ENCODE data around the gene HDAC4.

The HDAC4 gene

DNA sequence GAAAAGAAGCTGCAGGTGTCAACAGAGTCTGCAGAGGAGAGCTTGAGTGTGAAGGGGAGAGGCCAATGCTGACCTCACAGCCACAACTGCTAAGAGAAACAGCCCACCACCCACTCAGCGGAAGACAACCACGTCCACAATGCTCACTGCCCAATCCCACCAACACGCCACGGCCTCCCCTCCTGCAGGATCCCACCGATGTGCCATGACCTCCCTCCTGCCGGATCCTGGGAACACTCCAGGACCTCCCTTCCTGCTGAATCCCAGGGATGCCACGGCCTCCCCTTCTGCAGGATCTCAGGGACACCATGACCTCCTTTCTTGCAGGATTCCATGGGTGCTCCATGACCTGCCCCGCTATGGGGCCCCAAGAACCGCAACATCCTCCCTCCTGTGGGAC is 285.2 kb downstream of the HDAC4 start:
- CTCF ChIA-PET = no interaction called here
- TF ChIP-seq SP1 (IDR thresholded peaks at IDR 0.05) (no peak), CTBP1 (IDR thresholded peaks at IDR 0.05; ENCODE audit: borderline replicate concordance) (no peak), FOXM1 (IDR thresholded peaks at IDR 0.05; ENCODE audit: borderline replicate concordance) (no peak), ARNT (IDR thresholded peaks at IDR 0.05) (no peak), BHLHE40 (IDR thresholded peaks at IDR 0.05; ENCODE audit: borderline replicate concordance) (no peak), ZNF384 (IDR thresholded peaks at IDR 0.05) (no peak), NFRKB (IDR thresholded peaks at IDR 0.05) (no peak), L3MBTL2 (conservative IDR thresholded peaks at IDR 0.05) (no peak), TARDBP (IDR thresholded peaks at IDR 0.05) (no peak), FOXA1 (IDR thresholded peaks at IDR 0.05) (no peak), SUZ12 (IDR thresholded peaks at IDR 0.05) (no peak), HDGF (IDR thresholded peaks at IDR 0.05; ENCODE audit: borderline replicate concordance) (no peak), LEF1 (IDR thresholded peaks at IDR 0.05; ENCODE audit: borderline replicate concordance) (no peak), ELF4 (IDR thresholded peaks at IDR 0.05) (no peak)
- TF ChIP-seq, protein P1, sequence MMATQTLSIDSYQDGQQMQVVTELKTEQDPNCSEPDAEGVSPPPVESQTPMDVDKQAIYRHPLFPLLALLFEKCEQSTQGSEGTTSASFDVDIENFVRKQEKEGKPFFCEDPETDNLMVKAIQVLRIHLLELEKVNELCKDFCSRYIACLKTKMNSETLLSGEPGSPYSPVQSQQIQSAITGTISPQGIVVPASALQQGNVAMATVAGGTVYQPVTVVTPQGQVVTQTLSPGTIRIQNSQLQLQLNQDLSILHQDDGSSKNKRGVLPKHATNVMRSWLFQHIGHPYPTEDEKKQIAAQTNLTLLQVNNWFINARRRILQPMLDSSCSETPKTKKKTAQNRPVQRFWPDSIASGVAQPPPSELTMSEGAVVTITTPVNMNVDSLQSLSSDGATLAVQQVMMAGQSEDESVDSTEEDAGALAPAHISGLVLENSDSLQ (IDR thresholded peaks at IDR 0.05) = no peak
- POLR2A ChIA-PET = no interaction called here
- no peak for DNase-seq (ENCODE audit: extremely low spot score)

DNA sequence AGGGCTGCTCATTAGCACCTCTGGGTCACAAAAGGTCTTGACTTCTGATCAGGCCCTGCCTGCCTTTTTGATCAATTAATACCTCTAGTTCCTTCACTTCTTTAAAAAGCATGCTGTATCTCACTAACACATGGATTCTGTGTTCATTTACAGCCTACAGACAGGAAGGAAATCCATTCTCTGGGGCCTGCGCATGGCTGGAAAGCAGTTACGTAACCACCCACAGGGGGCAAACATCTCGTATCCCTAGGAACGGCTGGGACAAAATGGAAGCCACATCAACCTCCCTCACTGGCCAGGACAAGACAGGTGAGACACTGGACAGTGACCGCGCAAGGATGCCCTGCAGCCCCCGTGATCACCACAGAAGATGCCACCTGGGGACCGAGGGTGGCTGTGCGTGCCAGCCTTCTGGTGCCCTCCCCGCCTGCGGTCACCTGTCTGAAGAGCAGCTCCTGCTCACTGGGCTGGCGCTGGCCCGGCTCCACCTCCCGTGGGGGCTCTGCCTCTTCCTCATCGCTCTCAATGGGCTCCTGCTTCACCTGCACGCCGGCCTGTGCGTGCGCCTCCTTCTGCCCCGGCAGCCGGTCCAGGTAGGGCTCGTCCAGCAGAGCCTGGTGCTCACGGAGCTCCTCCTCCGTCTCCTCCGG is 286.1 kb downstream of the HDAC4 start:
- TF ChIP-seq BHLHE40 (IDR thresholded peaks at IDR 0.05; ENCODE audit: borderline replicate concordance) (no peak), FOXA1 (IDR thresholded peaks at IDR 0.05) (no peak), LEF1 (IDR thresholded peaks at IDR 0.05; ENCODE audit: borderline replicate concordance) (no peak), TARDBP (IDR thresholded peaks at IDR 0.05) (no peak), NFRKB (IDR thresholded peaks at IDR 0.05) (no peak), ARNT (IDR thresholded peaks at IDR 0.05) (no peak), SP1 (IDR thresholded peaks at IDR 0.05) (no peak), L3MBTL2 (conservative IDR thresholded peaks at IDR 0.05) (no peak), FOXM1 (IDR thresholded peaks at IDR 0.05; ENCODE audit: borderline replicate concordance) (no peak), SUZ12 (IDR thresholded peaks at IDR 0.05) (no peak), ELF4 (IDR thresholded peaks at IDR 0.05) (no peak), HDGF (IDR thresholded peaks at IDR 0.05; ENCODE audit: borderline replicate concordance) (no peak), CTBP1 (IDR thresholded peaks at IDR 0.05; ENCODE audit: borderline replicate concordance) (no peak), FOXK2 (IDR thresholded peaks at IDR 0.05) (no peak), ZNF384 (IDR thresholded peaks at IDR 0.05) (no peak)
- TF ChIP-seq, protein P1 (IDR thresholded peaks at IDR 0.05) = no peak

DNA sequence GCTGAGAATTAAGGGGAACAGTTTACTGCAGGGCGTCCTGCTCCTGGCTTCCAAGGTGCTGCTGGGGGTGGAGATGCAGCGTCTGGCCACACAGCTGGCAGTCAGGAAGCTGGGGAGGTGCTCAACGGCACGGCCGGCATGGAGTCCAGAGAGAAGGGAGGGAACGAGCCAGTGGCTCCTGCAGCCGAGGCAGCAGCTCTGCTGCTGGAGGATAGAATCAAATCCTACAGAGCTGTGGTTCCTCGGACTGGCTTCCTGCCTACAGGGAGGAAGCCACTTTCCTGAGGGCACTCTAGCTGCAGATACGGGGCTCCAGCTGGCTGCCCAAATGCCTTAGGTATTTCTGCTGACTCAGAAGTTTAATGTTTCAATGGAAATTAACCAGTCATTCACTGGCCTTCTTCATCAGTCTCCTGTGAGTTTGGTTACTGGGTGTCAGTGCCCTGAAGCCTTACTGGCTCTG is 286.7 kb downstream of the HDAC4 start:
- DNase-seq (ENCODE audit: extremely low spot score) = no peak
- ChIA-PET CTCF (no interaction called here), POLR2A (no interaction called here)
- no peak for TF ChIP-seq CTBP1 (IDR thresholded peaks at IDR 0.05; ENCODE audit: borderline replicate concordance)
- TF ChIP-seq SP1 (IDR thresholded peaks at IDR 0.05) = no peak
- TF ChIP-seq ZNF384 (IDR thresholded peaks at IDR 0.05) = no peak
- TF ChIP-seq NFRKB (IDR thresholded peaks at IDR 0.05) = no peak
- no peak for TF ChIP-seq FOXM1 (IDR thresholded peaks at IDR 0.05; ENCODE audit: borderline replicate concordance)
- no peak for TF ChIP-seq FOXA1 (IDR thresholded peaks at IDR 0.05)
- TF ChIP-seq ARNT (IDR thresholded peaks at IDR 0.05) = no peak
- no peak for TF ChIP-seq TARDBP (IDR thresholded peaks at IDR 0.05)
- TF ChIP-seq BHLHE40 (IDR thresholded peaks at IDR 0.05; ENCODE audit: borderline replicate concordance) = no peak
- TF ChIP-seq, protein P1 (IDR thresholded peaks at IDR 0.05) = no peak
- TF ChIP-seq LEF1 (IDR thresholded peaks at IDR 0.05; ENCODE audit: borderline replicate concordance) = no peak
- no peak for TF ChIP-seq ELF4 (IDR thresholded peaks at IDR 0.05)
- no peak for TF ChIP-seq L3MBTL2 (conservative IDR thresholded peaks at IDR 0.05)
- TF ChIP-seq SUZ12 (IDR thresholded peaks at IDR 0.05) = no peak
- TF ChIP-seq FOXK2 (IDR thresholded peaks at IDR 0.05) = no peak
- TF ChIP-seq HDGF (IDR thresholded peaks at IDR 0.05; ENCODE audit: borderline replicate concordance) = no peak

More for the DNA sequence above, 286.1 kb downstream of the HDAC4 start:
- ChIA-PET POLR2A (no interaction called here), CTCF (no interaction called here)
- DNase-seq (ENCODE audit: extremely low spot score) = peak; percentile 13

DNA sequence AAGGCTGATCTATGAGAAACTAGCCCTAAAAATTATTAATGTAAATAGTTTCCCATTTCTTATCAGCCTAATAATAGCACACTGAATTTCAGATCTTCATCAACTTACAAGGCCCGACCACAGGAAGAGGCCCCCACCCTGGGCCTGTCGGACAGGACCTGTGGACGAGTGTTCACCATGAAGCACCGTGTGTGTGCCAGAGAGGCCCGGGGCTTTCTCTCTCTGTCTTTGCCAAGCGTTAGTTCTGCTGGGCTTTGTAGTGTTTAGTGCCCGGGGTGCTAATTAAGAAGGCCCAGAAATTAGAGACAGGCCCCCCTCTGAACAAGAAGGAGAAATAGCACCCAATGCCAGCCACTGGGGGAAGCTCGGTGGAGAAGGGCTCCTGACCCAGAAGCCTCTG is 287.2 kb downstream of the HDAC4 start:
- POLR2A ChIA-PET = no interaction called here
- CTCF ChIA-PET = interaction anchor here (0.6 kb wide), 1 partner anchor 181 kb away, joined by 3 read pairs; no protein-coding TSS in a partner anchor
- no peak for DNase-seq (ENCODE audit: extremely low spot score)
- TF ChIP-seq ZNF384 (IDR thresholded peaks at IDR 0.05) = no peak
- no peak for TF ChIP-seq LEF1 (IDR thresholded peaks at IDR 0.05; ENCODE audit: borderline replicate concordance)
- TF ChIP-seq L3MBTL2 (conservative IDR thresholded peaks at IDR 0.05) = no peak
- TF ChIP-seq FOXK2 (IDR thresholded peaks at IDR 0.05) = no peak
- TF ChIP-seq SUZ12 (IDR thresholded peaks at IDR 0.05) = no peak
- no peak for TF ChIP-seq TARDBP (IDR thresholded peaks at IDR 0.05)
- TF ChIP-seq CTBP1 (IDR thresholded peaks at IDR 0.05; ENCODE audit: borderline replicate concordance) = no peak
- TF ChIP-seq, protein P1 (IDR thresholded peaks at IDR 0.05) = no peak
- TF ChIP-seq FOXM1 (IDR thresholded peaks at IDR 0.05; ENCODE audit: borderline replicate concordance) = no peak
- TF ChIP-seq ARNT (IDR thresholded peaks at IDR 0.05) = no peak
- no peak for TF ChIP-seq SP1 (IDR thresholded peaks at IDR 0.05)
- no peak for TF ChIP-seq FOXA1 (IDR thresholded peaks at IDR 0.05)
- TF ChIP-seq BHLHE40 (IDR thresholded peaks at IDR 0.05; ENCODE audit: borderline replicate concordance) = no peak
- TF ChIP-seq HDGF (IDR thresholded peaks at IDR 0.05; ENCODE audit: borderline replicate concordance) = no peak
- no peak for TF ChIP-seq NFRKB (IDR thresholded peaks at IDR 0.05)

DNA sequence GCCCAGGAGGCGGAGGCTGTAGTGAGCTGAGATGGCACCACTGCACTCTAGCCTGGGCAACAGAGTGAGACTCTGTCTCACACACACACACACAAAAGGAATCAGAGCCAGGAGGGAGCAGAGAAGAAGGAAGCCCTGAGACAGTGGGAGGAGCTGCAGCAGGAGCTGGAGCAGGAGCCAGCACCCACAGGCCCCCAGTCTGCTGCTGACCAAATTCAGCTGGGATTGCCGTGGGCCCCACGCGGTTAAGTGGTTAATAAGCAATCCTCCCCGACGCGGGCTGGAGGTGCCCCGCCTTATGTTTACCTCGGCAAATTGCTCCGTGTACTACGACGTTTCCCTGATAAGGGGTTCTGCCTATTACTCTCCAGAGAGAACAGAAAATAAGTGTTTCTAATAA is 287.6 kb downstream of the HDAC4 start:
- TF ChIP-seq FOXA1 (IDR thresholded peaks at IDR 0.05) (no peak), SP1 (IDR thresholded peaks at IDR 0.05) (no peak), BHLHE40 (IDR thresholded peaks at IDR 0.05; ENCODE audit: borderline replicate concordance) (no peak)
- no peak for DNase-seq (ENCODE audit: extremely low spot score)
- ChIA-PET CTCF (interaction anchor here (0.6 kb wide), 1 partner anchor 182 kb away, joined by 3 read pairs; no protein-coding TSS in a partner anchor), POLR2A (no interaction called here)

Data from HEK293T (cell line).